CD4-positive, alpha-beta T cell (primary cell): ENCODE results near the gene CMPK2. TPM values are rescaled to one million over a fixed set of nuclear protein-coding genes. Genes with fewer than 3 reads are reported as not detected.

Experiments used
- ATAC-seq: fragments of 200-7000 bp; cut with Tn5 transposase; one replicate; pipeline ENCODE4 v1.10.0; 2022; ENCODE audit warnings: mild to moderate bottlenecking; ENCODE audit not compliant: poor library complexity
- CTCF ChIA-PET: fragments of 350-600 bp; sonication (Branson Sonifier 250); formaldehyde crosslinking; loops from one replicate; lab custom pipeline; 2021; ENCODE audit warnings: antibody characterized with exemption, inconsistent platforms; lab: Charles Lee
- POLR2A ChIA-PET: fragments of 350-600 bp; sonication (Branson Sonifier 250); formaldehyde crosslinking; loops from one replicate; lab custom pipeline; 2021; ENCODE audit warnings: antibody characterized with exemption, inconsistent platforms; lab: Charles Lee
- DNase-seq, 14 experiments: peaks; one replicate each; pipeline ENCODE4 v3.0.0-alpha.2; 2013 to 2020; ENCODE audit warnings: mixed read lengths in 2 of 14
- H3K27ac ChIP-seq, 2 donors: one replicate each; pipeline versions ENCODE4 v1.5.1 to v1.7.0; 2013; ENCODE audit warnings: low read length in 2 of 2, low read depth in 1 of 2, mild to moderate bottlenecking in 1 of 2
- H3K27me3 ChIP-seq, 2 experiments: 1 replicate in 1 of 2; 2 replicates in 1 of 2; pipeline versions ENCODE4 v1.6.1 to v1.7.0; 2013; ENCODE audit warnings: low read length in 2 of 2, control low read depth in 1 of 2, mild to moderate bottlenecking in 1 of 2, moderate library complexity in 1 of 2; ENCODE audit not compliant: insufficient read depth in 2 of 2, control insufficient read depth in 1 of 2
- H3K36me3 ChIP-seq: one replicate; pipeline ENCODE4 v1.6.1; 2013; ENCODE audit warnings: low read length, control low read depth; ENCODE audit not compliant: insufficient read depth
- H3K4me1 ChIP-seq: one replicate; pipeline ENCODE4 v1.6.1; 2013; ENCODE audit warnings: low read length, control low read depth; ENCODE audit not compliant: insufficient read depth
- H3K4me3 ChIP-seq: one replicate; pipeline ENCODE4 v1.5.1; 2013; ENCODE audit warnings: mild to moderate bottlenecking, low read length, moderate library complexity
- H3K9me3 ChIP-seq, 2 experiments: 1 replicate in 1 of 2; 2 replicates in 1 of 2; pipeline versions ENCODE4 v1.6.1 to v1.7.0; 2013; ENCODE audit warnings: low read length in 2 of 2, mild to moderate bottlenecking in 2 of 2, control low read depth in 1 of 2, moderate library complexity in 1 of 2; ENCODE audit not compliant: control insufficient read depth in 1 of 2, insufficient read depth in 1 of 2
- H3K27ac Mint-ChIP-seq: one replicate; pipeline ENCODE4 v1.8.0; 2020; ENCODE audit warnings: mixed read lengths
- H3K27me3 Mint-ChIP-seq: one replicate; pipeline ENCODE4 v1.8.0; 2021; ENCODE audit warnings: mixed read lengths
- H3K36me3 Mint-ChIP-seq: one replicate; pipeline ENCODE4 v1.8.0; 2021; ENCODE audit warnings: low read depth, mixed read lengths
- H3K4me1 Mint-ChIP-seq: one replicate; pipeline ENCODE4 v1.8.0; 2021; ENCODE audit warnings: low read depth, mixed read lengths
- H3K4me3 Mint-ChIP-seq: one replicate; pipeline ENCODE4 v1.8.0; 2020; ENCODE audit warnings: mild to moderate bottlenecking, mixed read lengths
- H3K9me3 Mint-ChIP-seq: one replicate; pipeline ENCODE4 v1.8.0; 2020; ENCODE audit warnings: mixed read lengths
- CTCF ChIP-seq: fragments of 200-600 bp; IDR thresholded peaks from one replicate; pipeline ENCODE4 v1.8.0; 2022; ENCODE audit warnings: antibody characterized with exemption, mild to moderate bottlenecking
- intact Hi-C, 2 experiments: fragments of 100-400 bp; cut with DNase I in 1 of 2; cut with micrococcal nuclease in 1 of 2; formaldehyde crosslinking; loops; one replicate each; pipeline versions ENCODE4 v1.15.1 to v1.9.0; 2023 to 2025; cut with DNase I, micrococcal nuclease
- total RNA-seq, 174 experiments: library from RNA in 2 of 174; stranded (reverse) in 2 of 174; gene quantifications; one replicate each; pipeline ENCODE4 v1.2.3 and lab custom pipeline; 2021 to 2026

CMPK2 gene
- total RNA-seq, 2 experiments from 2014 or later: 6.5 to 7.6 TPM

DNA sequence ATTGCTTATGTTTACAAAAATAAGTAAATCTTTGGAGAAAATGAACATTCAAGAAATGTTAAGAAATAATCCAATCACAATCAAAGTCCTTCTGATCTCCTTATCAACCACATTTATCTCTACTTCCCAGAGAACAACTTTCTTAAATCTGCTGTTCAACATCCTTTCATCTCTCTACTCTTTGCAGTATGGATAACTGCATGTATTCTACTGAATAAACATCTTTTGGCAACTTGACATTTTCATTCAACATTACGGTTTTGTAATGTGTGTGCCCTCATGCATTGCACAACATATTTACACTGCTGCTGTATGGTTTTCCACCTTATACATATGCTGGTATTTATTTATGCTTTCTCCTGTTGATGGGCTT is 9.2 kb downstream of the CMPK2 start:
- CTCF ChIA-PET: no interaction called here
- H3K9me3 Mint-ChIP-seq: peaks cover 9% of the 10 kb centered on the region
- H3K36me3 ChIP-seq: peaks cover 27% of the 10 kb centered on the region
- ATAC-seq: no peak
- H3K4me3 ChIP-seq: no peak overlapping the region
- H3K36me3 Mint-ChIP-seq: peaks cover 92% of the 10 kb centered on the region
- no peaks in the 10 kb centered on the region for H3K27me3 ChIP-seq
- peaks cover 0 to 6% of the 10 kb centered on the region in 2 experiments for H3K9me3 ChIP-seq
- POLR2A ChIA-PET: no interaction called here
- no peak for TF ChIP-seq CTCF
- no peak overlapping the region for H3K27ac ChIP-seq
- no peak overlapping the region for H3K4me3 Mint-ChIP-seq
- intact Hi-C loops: no loop called here
- H3K4me1 ChIP-seq: no peaks in the 10 kb centered on the region
- DNase-seq: no peak
- H3K4me1 Mint-ChIP-seq: peaks cover 18% of the 10 kb centered on the region
- H3K27me3 Mint-ChIP-seq: no peaks in the 10 kb centered on the region
- no peak overlapping the region for H3K27ac Mint-ChIP-seq

DNA sequence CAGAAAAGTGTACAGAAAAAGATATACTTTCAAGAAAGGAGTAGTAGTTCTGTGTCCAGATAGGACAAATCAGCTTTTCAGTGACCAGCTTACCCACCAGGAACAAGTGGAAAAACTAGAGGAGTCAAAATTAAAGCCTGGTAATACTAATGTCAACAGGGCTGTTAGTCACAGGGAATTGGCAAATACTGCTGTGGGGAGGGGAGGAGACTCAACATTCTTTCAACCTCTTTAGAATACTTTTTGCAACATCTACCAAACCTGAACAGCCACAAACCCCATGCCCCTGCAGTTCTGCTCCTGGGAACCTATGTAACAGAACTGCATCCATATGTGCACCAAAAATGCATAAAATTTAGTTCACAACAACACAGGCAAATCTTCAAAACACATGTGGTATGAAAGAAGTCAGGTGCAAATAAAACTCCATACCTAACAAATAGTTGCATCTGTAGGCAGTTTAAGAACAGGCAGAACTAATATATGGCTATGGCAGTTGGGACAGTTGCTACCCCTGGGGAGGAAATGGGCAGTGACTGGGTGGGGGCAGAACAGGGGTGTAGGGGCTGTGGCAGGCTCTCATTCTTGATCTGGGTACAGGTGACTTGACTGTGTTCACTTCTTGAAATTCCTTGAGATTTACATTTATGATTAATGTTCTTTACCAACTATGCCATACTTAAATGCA is 9.7 kb downstream of the CMPK2 start:
- intact Hi-C loops: no loop called here
- DNase-seq: no peak
- Mint-ChIP-seq H3K27ac (no peak overlapping the region), H3K27me3 (no peaks in the 10 kb centered on the region), H3K4me3 (no peak overlapping the region), H3K4me1 (peaks cover 18% of the 10 kb centered on the region), H3K9me3 (peaks cover 9% of the 10 kb centered on the region), H3K36me3 (peaks cover 92% of the 10 kb centered on the region)
- Histone ChIP-seq H3K27me3 (no peaks in the 10 kb centered on the region), H3K27ac (no peak overlapping the region), H3K4me3 (no peak overlapping the region), H3K9me3 (peaks cover 0 to 10% of the 10 kb centered on the region in 2 experiments), H3K4me1 (no peaks in the 10 kb centered on the region), H3K36me3 (peaks cover 33% of the 10 kb centered on the region)
- ChIA-PET CTCF (no interaction called here), POLR2A (no interaction called here)
- ATAC-seq: no peak
- no peak for TF ChIP-seq CTCF

- Histone ChIP-seq H3K4me3 (no peak overlapping the region), H3K9me3 (peaks cover 7% of the 10 kb centered on the region in 2 experiments), H3K27ac (no peak overlapping the region), H3K36me3 (peaks cover 33% of the 10 kb centered on the region), H3K27me3 (no peaks in the 10 kb centered on the region), H3K4me1 (no peaks in the 10 kb centered on the region)
- POLR2A ChIA-PET: interaction anchor here (0.6 to 1.3 kb wide), 2 partner anchors 23 to 66 kb away, joined by 3 to 4 read pairs; partner anchors contain the start of gene RSAD2
- no peaks in the 10 kb centered on the region for H3K27me3 Mint-ChIP-seq
- intact Hi-C loops: no loop called here
- H3K4me1 Mint-ChIP-seq: peaks cover 18% of the 10 kb centered on the region
- DNase-seq (no peak), ATAC-seq (no peak)
- peaks cover 92% of the 10 kb centered on the region for H3K36me3 Mint-ChIP-seq
- H3K4me3 Mint-ChIP-seq: no peak overlapping the region
- no peak overlapping the region for H3K27ac Mint-ChIP-seq
- CTCF ChIA-PET: no interaction called here
- peaks cover 5% of the 10 kb centered on the region for H3K9me3 Mint-ChIP-seq
- TF ChIP-seq CTCF: no peak
These were observed 11.3 kb downstream of the CMPK2 start for GRCh38 chr2:6854416-6854815.
